HG03354 (cell line): ENCODE data around the gene C11orf21.
"Not testable (repeated sequence)": the region's sequence is repeated elsewhere in the genome, so short reads cannot be mapped to it uniquely, and the experiment has no call there.

Experiments used
- ATAC-seq: cut with Tn5 transposase; IDR thresholded peaks from one replicate; pipeline ENCODE4 v1.9.1; 2021; ENCODE audit warnings: mild to moderate bottlenecking; ENCODE audit not compliant: unreplicated experiment, poor library complexity, severe bottlenecking

The C11orf21 gene

DNA sequence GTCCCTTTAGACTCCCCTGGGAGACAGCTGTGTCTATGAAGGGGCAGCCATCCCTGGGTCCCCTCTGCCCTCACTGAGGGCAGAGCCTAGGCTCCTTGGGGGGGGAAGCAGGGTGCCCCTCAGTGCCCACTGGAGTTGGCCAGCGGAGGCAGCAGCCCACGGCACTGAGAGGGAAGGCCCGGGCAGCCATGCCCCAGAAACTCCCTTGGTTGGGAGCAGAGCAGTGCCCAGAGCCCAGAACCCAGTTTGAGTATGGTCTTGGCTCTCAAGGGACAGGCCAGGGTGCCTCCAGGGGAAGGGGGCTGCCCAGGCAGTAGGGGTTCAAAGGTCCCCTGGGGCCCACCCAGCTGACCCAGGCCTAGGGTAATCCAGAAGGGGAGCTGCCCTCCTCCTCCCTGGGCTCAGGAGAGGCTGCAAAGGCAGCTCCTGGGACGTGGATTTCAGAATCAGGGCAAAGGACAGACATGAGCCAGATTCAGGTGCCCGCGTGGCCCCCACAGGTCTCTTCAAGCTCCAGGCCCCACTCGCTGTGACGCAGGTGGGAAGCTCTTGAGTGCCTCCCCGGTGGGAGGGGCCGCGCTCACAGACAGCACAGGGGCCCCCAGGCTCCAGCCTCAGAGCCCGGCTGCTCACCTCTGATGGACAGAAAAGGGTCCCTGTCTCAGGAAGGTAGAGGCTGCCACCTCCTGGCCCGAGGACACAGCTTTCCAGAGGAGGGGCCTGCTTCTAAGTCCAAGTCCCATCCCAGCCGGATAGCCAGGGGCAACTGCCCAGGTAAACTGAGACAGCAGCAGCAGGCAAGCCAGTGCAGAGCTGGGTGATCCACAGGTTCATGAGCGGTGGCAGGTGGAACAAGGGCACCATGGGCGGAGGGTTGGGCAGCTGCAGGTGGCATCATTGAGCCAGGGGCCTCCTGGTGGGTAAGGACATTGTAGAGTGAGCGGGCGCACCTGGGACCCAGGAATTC is 2.6 kb downstream of the C11orf21 start:
- ATAC-seq, result no peak

DNA sequence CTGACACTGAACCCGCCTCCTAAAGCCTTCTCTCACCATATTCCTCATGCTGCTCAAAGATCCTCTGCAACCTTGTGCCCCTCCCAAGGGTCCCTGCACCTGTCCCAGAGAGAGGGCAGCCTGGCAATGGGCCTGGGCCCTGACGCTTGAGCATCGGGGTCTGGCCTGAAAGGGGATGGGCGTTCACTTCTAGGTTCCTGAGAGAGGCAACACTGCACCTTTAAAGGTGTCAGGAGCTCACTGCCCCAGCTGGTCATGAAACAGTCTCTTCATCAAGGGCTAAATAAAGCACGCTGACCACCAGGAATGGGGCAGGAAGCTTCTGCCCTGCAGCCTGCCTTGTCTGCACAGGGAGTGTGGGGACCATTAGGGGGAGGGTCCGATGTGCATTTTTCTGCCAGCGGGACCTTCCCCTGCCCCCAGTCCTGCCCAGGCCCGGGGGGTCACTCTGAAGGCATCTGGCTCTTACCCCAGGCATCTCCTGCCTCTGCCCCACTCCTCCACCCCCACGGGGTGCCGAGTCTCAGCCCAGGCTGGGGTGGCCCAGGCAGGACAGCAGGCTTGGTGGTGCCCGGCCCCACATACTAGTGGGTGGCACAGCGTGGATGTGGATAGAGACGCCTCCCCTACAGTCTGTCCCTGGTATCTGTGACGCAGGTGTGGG is 3.5 kb downstream of the C11orf21 start:
- ATAC-seq, result no peak

DNA sequence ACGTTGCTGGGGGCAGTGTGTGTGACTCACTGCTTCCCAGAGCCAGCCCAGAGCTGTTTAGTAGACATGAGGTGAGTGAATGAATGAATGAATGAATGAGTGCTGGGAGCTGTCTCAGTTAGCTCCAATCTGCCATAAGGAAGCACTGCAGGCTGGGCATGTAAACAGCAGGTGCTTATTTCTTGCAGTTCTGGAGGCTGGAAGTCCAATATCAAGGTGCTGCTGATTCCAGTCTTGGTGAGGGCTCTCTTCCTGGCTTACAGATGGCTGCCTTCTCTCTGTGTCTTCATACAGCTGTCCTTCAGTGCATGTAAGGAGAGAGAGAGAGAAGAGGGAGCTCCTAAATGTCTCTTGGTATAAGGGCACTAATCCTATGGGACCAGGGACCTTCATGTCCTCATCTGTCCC is 4.1 kb downstream of the C11orf21 start:
- no peak for ATAC-seq

DNA sequence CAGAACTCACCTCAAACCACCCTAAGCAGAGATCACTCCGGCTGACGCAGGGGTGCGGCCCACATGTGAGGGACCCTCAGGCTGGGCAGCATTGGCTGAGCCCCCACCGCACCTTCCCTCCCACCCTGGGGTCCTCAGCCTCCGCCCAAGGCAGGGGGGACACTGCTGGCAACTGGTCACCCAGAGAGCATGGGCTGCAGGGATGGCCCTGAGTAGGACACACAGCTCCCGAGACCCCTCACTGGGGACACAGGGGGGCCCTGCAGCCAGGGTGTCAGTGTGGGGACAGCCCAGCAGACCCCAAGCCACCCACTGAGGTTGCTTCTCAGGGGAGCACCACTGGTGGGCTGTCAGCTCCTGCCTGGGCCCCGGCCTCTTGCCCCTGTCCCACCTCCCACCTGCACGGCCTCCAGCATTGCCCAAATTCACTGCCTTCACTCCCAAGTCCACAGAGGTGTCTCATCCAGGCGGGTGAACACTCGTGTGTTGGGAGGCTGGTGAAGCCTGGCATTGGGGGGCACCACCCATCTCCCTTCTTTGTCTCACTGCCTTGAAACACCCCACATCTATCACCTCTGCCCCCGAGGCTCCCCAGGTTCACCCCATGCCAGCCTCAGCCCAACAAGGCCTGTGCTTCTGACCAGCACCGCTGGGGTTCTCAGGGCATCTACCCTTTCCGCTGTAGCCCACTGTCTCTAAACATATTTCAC is 4.7 kb downstream of the C11orf21 start:
- ATAC-seq, result no peak

DNA sequence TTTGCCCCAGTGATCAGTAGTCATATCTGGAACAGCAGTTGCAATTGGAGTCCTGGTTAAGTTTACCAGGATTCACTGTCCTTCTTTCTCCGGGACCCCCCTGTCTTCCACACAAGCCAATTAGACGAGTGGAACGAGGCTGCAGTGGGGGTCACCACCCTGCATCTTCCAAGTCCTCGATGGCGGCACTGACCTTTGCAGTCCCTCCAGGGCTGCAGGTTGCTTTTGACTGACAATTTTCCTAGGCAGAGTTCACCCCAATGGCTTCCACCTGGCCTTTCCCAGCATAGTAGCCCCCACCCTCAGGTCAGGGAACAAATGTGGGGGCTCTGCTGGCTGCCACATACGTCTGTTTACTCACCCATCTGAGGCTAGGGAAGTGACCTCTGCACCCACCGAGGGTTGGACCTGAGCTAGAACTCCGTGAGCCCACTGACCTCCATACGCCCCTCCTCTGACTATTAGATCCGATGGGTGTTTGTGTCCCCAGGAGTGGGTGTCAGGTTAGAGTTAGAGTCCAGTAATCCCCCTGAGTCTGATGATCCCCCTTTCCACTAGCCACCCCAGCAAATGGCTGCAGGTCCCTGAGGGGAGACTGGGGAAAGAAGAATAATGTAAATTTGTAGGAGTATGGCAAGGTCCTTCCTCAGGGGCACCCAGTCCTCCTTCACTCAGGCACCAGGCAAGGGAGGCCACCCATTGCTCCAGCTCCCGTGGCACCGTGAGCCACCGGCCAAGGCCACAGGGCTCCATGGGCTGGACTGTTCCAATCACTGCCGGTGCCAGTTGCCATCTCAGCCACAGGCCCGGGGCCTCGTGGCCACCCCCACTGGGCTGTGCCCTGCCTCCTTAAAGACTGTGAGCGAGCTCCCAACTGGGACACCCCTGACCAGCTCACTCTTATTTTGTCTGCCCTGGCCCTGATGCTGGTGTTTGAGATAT is 5.5 kb downstream of the C11orf21 start:
- ATAC-seq, result no peak

DNA sequence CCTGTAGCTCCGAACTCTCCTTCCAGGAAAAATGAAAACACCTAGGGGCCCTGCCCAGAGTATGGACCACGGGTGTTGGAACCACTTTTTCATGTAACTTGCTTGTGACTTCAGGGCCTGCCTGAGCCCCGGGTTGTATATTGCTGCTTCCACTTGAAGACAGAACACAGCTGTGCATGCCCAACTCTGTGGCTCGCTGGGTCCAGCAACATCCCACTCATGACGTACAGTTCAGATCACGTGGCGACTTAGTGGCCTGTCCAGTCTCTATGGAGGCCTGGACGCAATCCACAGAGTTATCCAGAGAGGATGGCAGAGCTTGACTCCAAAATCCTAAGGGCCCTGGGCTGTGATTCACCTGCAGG is 6.8 kb downstream of the C11orf21 start:
- ATAC-seq, result no peak

DNA sequence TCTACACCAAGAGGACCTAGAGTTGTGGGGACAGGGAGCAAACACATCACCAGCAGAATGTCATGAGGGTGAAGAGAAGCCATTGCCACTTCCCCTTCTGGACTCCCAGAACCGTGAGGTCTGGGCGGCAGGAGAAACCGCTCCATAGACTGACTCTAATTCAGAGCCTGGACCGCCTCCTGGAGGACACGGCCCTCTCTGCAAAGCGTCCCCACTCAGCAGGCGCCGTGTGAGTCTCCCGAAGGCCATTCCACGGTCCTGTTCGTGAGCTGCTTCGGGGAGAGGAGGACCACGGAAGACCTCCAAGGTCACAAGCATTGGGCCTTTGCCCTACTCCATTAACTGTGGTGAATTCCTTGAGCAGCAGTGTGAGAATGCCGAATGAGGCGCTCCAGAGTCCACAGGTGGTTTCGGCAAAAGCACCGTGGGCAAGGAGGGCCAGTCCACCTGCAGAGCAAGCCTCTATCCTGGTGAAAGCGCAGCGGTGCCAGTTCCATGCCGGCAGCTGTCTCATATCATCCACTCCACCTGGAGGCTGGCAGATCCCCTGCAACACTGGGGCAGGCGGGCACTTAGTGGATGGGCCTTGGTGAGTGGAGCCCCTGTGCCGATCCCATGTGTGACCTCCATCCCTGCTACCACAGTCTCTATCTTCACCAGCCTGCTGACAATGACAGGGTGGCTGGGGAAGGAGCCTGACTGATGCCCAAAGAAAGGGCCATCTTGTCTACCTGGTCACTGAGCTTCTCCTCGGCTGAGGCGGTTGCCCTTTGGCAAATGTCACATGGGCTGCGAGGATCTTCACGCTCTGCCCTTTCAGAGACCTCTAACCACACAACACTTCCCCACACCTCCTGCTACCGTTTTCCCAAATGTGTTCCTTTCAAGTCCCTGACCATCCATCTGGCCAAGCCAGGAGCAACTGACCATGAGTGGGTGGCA is 7.5 kb downstream of the C11orf21 start:
- ATAC-seq, result no peak

DNA sequence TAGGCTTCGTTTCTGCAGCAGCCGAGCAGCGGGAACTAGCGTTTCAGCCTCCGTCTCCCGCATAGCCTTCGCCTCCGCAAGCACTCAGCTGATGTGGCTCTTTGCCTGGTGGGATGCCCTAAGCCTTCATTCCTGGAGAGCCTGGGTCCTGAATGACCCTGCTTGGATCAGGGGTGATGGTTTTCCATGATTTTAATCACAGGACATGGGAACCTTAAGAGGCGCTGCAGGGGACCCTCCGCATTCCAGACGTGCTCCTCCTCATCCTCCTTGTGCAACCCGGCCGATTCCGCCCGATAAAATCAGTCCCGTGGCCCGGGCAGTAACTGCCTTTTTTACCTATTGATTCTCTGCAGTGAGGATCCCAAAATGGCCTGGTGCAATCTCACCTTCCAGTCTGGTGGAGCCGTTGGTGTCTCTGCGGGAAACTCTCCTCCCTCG is 8.2 kb downstream of the C11orf21 start:
- no peak for ATAC-seq

DNA sequence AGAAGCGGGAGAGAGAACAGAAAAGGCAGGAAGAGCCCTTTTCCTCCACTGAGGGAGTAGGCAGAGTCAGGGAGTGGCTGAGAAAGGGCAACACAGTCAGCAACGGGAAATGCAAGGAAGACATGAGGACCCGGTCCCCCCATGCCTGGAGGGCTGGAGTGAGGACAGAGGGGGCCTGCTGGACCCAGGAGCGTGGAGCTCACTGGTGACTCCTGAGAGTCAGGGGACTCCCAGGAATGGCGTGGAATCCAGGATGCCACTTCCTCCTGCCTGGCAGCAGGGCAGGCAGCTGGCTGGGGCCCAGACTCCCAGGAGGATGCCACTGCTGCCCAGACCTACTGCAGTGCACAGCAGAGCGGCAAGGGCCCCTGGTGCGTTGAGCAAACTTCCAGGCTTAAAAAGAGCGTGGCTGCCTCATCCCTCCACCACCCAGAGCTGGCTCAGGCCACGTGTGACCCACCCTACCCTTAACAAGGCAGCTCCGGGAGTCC is 11.3 kb downstream of the C11orf21 start:
- ATAC-seq, result no peak

DNA sequence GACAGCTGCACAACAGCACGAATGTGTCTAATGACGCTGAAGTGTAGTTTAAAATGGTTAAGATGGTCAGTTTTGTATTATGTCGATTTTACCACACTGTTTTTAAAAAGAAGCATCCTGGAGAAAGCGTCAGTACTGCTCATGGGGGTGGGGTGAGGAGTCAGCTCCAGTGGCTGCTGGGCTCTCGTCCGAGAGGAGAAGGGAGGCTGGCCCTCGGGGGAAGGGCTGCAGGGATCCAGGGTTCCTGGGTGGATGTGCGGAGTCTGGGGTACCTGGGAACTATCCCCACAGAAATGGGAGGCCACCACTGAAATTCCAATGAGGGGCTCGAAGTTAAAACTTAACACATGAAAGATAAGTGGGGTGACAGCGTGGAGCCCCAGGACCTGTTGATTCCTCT is 11.9 kb downstream of the C11orf21 start:
- no peak for ATAC-seq

DNA sequence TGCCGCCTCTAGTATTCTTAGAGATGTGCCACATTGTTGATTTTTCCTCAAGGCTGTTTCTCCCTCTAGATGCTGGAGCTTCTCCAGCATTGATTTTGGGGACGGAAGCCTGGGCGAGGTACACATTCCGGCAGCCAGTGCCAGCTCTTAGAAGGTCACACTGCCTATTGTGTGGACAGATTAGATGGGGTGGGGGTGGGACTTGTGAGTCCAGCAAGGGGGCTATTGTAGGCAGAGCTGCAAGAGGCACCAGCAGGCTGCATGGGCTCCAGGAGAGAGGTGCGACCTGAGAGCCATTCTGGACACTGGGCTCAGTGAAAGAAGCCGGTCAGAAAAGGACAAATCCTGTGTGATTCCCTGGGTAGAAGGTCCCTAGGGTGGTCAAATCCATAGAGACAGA is 12.4 kb downstream of the C11orf21 start:
- ATAC-seq, result no peak

DNA sequence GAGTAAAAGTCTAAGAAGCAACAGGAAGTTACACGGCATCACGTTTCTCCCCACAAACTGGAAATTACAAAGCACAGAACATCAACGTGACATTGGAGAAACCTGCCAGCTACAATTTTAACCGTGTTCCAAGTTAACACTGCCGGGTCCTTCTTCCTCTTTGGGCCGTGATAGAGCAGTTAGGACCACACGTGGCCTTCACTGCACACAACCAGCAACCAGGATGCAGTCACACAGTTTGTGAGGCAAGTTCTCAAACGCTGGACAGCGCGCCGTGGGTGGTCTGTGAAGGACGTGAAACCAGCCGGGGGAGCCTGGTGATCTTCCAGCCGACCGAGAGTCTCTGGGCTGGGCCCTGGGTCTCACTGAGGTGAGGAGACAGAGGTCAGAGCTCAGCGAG is 14.6 kb downstream of the C11orf21 start:
- no peak for ATAC-seq

DNA sequence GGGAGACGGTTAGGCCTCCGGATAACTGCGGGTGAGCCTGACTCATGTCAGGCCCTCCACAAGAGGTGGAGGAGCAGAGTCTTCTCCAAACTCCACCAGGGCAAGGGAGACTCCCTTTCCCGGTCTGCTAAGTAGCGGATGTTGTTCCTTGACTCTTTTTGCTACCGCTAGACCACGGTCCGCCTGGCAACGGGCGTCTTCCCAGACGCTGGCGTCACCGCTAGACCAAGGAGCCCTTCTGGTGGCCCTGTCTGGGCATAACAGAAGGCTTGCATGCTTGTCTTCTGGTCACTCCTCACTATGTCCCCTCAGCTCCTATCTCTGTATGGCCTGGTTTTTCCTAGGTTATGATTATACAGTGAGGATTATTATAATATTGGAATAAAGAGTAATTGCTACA is 15.4 kb downstream of the C11orf21 start:
- not testable (repeated sequence) for ATAC-seq

DNA sequence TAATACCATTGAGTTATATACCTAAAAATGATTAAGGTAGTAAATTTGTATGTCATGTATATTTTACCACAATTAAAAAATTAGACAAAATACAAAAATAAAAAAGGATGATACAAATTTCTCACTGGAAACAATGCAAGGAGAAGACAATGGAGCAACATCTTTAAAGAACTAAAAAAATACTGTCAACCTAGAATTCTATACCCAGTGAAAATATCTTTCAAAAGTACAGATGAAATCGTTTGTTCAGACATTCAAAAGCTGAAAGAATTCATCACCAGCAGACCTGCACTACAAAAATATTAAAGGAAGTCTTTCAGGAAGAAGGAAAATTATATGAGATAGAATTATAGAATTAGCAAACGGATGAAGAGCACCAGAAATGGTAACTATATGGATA is 21.5 kb downstream of the C11orf21 start:
- no peak for ATAC-seq

DNA sequence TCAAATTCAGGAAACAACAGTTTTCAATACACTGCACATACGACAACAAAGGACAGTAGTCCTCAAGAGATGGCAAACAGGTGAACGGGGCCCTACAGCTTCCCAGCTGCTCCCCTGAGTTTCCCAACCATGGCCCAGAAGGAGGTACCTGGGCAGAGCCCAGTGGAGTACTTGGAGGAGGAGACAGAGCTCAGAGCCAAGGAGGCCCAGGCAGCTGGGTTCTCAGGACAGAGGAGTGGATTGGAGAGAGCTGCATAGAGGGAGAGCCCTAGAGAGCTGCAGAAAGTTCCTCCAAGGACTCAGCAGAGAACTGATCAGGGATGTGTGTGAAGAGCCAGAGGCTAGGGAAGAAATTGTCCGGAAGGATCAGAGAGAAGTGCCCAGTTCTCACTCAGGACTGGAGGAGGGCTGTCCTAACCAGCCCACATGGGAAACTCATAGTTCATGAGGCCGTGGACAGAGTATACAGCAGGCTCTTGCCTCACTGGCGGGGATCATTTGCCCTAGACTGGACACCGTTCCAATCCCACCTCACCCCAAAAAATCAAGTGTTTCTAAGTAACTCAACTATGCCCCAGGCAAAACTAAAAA is 23.7 kb downstream of the C11orf21 start:
- no peak for ATAC-seq

DNA sequence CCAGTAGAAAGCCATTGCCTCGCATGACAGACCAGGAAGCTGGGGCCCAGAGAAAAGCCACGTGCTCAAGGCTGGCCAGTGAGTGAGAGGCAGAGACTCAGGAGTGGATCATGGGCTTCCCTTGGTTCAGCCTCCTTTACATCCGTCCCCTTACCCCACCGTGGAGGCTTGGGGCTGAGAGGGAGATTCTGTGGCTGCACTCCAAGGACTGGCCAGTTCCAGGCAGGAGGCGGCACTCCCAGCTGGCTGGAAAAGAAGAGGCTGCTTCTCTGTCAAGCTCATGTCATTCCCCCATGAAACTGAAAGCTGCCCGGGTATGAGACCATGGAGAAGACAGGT is 24.7 kb downstream of the C11orf21 start:
- ATAC-seq, result no peak

DNA sequence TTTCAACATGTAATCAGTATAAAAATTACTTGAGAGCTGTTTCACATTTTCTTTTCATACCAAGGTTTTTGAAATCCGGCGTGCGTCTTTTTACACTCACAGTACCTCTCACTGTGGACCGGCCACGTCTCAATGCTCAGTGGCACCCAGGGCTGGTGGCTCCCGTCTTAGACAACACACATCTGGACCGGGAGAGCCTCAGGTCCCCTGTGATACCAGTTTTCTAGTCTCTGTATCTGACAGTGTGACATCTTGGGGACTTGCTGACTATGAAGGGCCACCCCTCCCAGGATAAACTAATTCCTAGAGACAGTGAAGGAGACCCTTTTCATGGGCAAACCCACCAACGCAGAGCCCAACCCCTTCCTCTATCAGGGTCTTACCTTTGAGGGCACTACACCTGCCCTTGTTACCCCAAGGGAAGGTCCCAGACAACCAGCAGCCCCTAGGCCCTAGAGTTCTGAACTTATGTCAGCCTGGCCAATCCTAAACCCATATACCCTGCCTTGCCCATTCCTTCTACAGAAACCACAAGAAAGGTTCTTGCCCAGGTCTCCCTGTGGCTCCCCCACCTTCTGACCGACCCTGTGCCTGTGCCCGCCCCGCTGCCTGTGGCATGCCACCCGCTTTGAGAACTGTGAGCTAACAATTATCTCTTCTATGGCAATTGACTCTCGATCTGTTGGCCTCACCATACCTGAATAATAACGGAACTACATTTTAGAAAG is 25.3 kb downstream of the C11orf21 start:
- ATAC-seq, result no peak
